HG03025 (cell line): ENCODE measurements around the gene DLGAP1.
A peak's percentile ranks its signal among the peaks of the same experiment; 100 is the strongest.
"Not testable (repeated sequence)": the region's sequence is repeated elsewhere in the genome, so short reads cannot be mapped to it uniquely, and the experiment has no call there.

ENCODE experiments used
- ATAC-seq: cut with Tn5 transposase; IDR thresholded peaks from one replicate; pipeline ENCODE4 v1.9.1; 2021; ENCODE audit warnings: mild to moderate bottlenecking, moderate library complexity; ENCODE audit not compliant: unreplicated experiment, low FRiP score

Gene DLGAP1

GRCh38 chr18:4394700-4395099 is 60.4 kb downstream of the DLGAP1 start:
- ATAC-seq: no peak

GRCh38 chr18:4391859-4392258 is 63.2 kb downstream of the DLGAP1 start:
- ATAC-seq: no peak

GRCh38 chr18:4385876-4386275 is 69.2 kb downstream of the DLGAP1 start:
- ATAC-seq: no peak

GRCh38 chr18:4384932-4385331 is 70.2 kb downstream of the DLGAP1 start:
- ATAC-seq: no peak

- ATAC-seq: no peak
Measured at GRCh38 chr18:4374564-4374963, 80.5 kb downstream of the DLGAP1 start.

- ATAC-seq: no peak
Measured at GRCh38 chr18:4369705-4370104, 85.4 kb downstream of the DLGAP1 start.

GRCh38 chr18:4360221-4360715 is 94.8 kb downstream of the DLGAP1 start:
- no peak for ATAC-seq

GRCh38 chr18:4358618-4359017 is 96.5 kb downstream of the DLGAP1 start:
- ATAC-seq: no peak

- no peak for ATAC-seq
Measured at GRCh38 chr18:4357579-4357978, 97.5 kb downstream of the DLGAP1 start.

GRCh38 chr18:4356929-4357328 is 98.2 kb downstream of the DLGAP1 start:
- no peak for ATAC-seq

- no peak for ATAC-seq
Measured at GRCh38 chr18:4353853-4354418, 101.2 kb downstream of the DLGAP1 start.

GRCh38 chr18:4352746-4353551 is 102.2 kb downstream of the DLGAP1 start:
- ATAC-seq: no peak

GRCh38 chr18:4351005-4351404 is 104.1 kb downstream of the DLGAP1 start:
- ATAC-seq: no peak

GRCh38 chr18:4335386-4335785 is 119.7 kb downstream of the DLGAP1 start:
- no peak for ATAC-seq

GRCh38 chr18:4333043-4333442 is 122.1 kb downstream of the DLGAP1 start:
- ATAC-seq: no peak

GRCh38 chr18:4319738-4320677 is 135.1 kb downstream of the DLGAP1 start:
- peak; percentile 59 for ATAC-seq

GRCh38 chr18:4318311-4318710 is 136.8 kb downstream of the DLGAP1 start:
- no peak for ATAC-seq

- not testable (repeated sequence) for ATAC-seq
Measured at GRCh38 chr18:4311945-4312344, 143.2 kb downstream of the DLGAP1 start.

GRCh38 chr18:4311136-4311535 is 144.0 kb downstream of the DLGAP1 start:
- no peak for ATAC-seq

GRCh38 chr18:4309227-4309626 is 145.9 kb downstream of the DLGAP1 start:
- ATAC-seq: no peak

GRCh38 chr18:4308576-4308975 is 146.5 kb downstream of the DLGAP1 start:
- no peak for ATAC-seq
